CD14-positive monocyte (primary cell): Measurements from ENCODE around the gene CEP20. TPM values are rescaled to one million over a fixed set of nuclear protein-coding genes. Genes with fewer than 3 reads are reported as not detected.

ENCODE experiments used
- DNase-seq, 3 donors: peaks; one replicate each; pipeline ENCODE4 v3.0.0-alpha.2; 2011 to 2022
- H2AFZ ChIP-seq: 2 replicates; pipeline ENCODE4 v1.6.0; 2012; ENCODE audit warnings: mild to moderate bottlenecking, low read depth, low read length, inconsistent platforms; ENCODE audit not compliant: insufficient read depth, poor library complexity, severe bottlenecking
- H3K27ac ChIP-seq, 2 donors: 1 replicate in 1 of 2; 2 replicates in 1 of 2; pipeline ENCODE4 v1.5.1; 2012 to 2013; ENCODE audit warnings: low read length in 2 of 2, control low read depth in 1 of 2, inconsistent platforms in 1 of 2, low read depth in 1 of 2, mild to moderate bottlenecking in 1 of 2
- H3K27me3 ChIP-seq, 2 donors: one replicate each; pipeline versions ENCODE4 v1.6.0 to v1.6.1; 2011 to 2013; ENCODE audit warnings: low read length in 2 of 2; ENCODE audit not compliant: control insufficient read depth in 2 of 2, insufficient read depth in 2 of 2
- H3K36me3 ChIP-seq, 2 donors: replicated peaks in 1 of 2; 1 replicate in 1 of 2; 2 replicates in 1 of 2; pipeline versions ENCODE4 v1.5.1 to v1.6.1; 2012 to 2013; ENCODE audit warnings: low read length in 2 of 2, control low read depth in 1 of 2, inconsistent platforms in 1 of 2, mild to moderate bottlenecking in 1 of 2; ENCODE audit not compliant: insufficient read depth in 2 of 2, control insufficient read depth in 1 of 2
- H3K4me1 ChIP-seq, 2 donors: 1 replicate in 1 of 2; 2 replicates in 1 of 2; pipeline versions ENCODE4 v1.5.1 to v1.6.1; 2012 to 2013; ENCODE audit warnings: low read length in 2 of 2, control low read depth in 1 of 2, inconsistent platforms in 1 of 2, mild to moderate bottlenecking in 1 of 2, moderate library complexity in 1 of 2; ENCODE audit not compliant: insufficient read depth in 2 of 2, control insufficient read depth in 1 of 2
- H3K4me2 ChIP-seq: replicated peaks from 2 replicates; pipeline ENCODE3; 2012; ENCODE audit warnings: low read length, moderate library complexity, mild to moderate bottlenecking; ENCODE audit not compliant: poor library complexity, severe bottlenecking; ENCODE audit errors: extremely low read depth
- H3K4me3 ChIP-seq, 3 experiments: fragments of 200-600 bp in 1 of 3; sonication (generic) in 1 of 3; replicated peaks in 1 of 3; 1 replicate in 2 of 3; 2 replicates in 1 of 3; pipeline ENCODE4 v1.5.1; 2011 to 2013; ENCODE audit warnings: low read length in 3 of 3, mild to moderate bottlenecking in 3 of 3, control low read depth in 2 of 3, low read depth in 2 of 3, inconsistent platforms in 1 of 3, moderate library complexity in 1 of 3
- H3K79me2 ChIP-seq: 2 replicates; pipeline ENCODE4 v1.6.0; 2012; ENCODE audit warnings: mild to moderate bottlenecking, control low read depth, inconsistent platforms, low read length, moderate library complexity; ENCODE audit not compliant: insufficient read depth
- H3K9ac ChIP-seq: 2 replicates; pipeline ENCODE4 v1.6.0; 2017; ENCODE audit warnings: low read length, mild to moderate bottlenecking; ENCODE audit not compliant: insufficient read depth, poor library complexity, severe bottlenecking
- H3K9me3 ChIP-seq, 2 donors: replicated peaks in 1 of 2; 1 replicate in 1 of 2; 2 replicates in 1 of 2; pipeline versions ENCODE4 v1.5.1 to v1.6.1; 2012 to 2013; ENCODE audit warnings: low read length in 2 of 2, control low read depth in 1 of 2; ENCODE audit not compliant: control insufficient read depth in 1 of 2, insufficient read depth in 1 of 2
- H4K20me1 ChIP-seq: 2 replicates; pipeline ENCODE4 v1.6.0; 2012; ENCODE audit warnings: mild to moderate bottlenecking, low read length, control low read depth, moderate library complexity; ENCODE audit not compliant: insufficient read depth
- H3K27ac Mint-ChIP-seq, 7 donors: one replicate each; pipeline ENCODE4 v1.8.0; 2020; ENCODE audit warnings: mild to moderate bottlenecking in 7 of 7, mixed read lengths in 7 of 7, moderate library complexity in 6 of 7, inconsistent platforms in 2 of 7
- H3K27me3 Mint-ChIP-seq, 3 donors: one replicate each; pipeline ENCODE4 v1.8.0; 2021 to 2022; ENCODE audit warnings: low read depth in 3 of 3, mild to moderate bottlenecking in 3 of 3, mixed read lengths in 3 of 3, moderate library complexity in 3 of 3, inconsistent platforms in 1 of 3
- H3K36me3 Mint-ChIP-seq, 2 donors: one replicate each; pipeline ENCODE4 v1.8.0; 2020; ENCODE audit warnings: mixed read lengths in 2 of 2, inconsistent platforms in 1 of 2, mild to moderate bottlenecking in 1 of 2
- H3K4me1 Mint-ChIP-seq: one replicate; pipeline ENCODE4 v1.8.0; 2020; ENCODE audit warnings: mild to moderate bottlenecking, mixed read lengths
- H3K4me3 Mint-ChIP-seq, 2 donors: one replicate each; pipeline ENCODE4 v1.8.0; 2020; ENCODE audit warnings: mild to moderate bottlenecking in 2 of 2, mixed read lengths in 2 of 2, moderate library complexity in 1 of 2
- H3K9me3 Mint-ChIP-seq, 7 donors: one replicate each; pipeline ENCODE4 v1.8.0; 2020 to 2022; ENCODE audit warnings: mixed read lengths in 7 of 7, mild to moderate bottlenecking in 6 of 7, moderate library complexity in 6 of 7, inconsistent platforms in 2 of 7
- WGBS: methylation state at CpG from one replicate; pipeline ENCODE4 v1.1.5; 2013; ENCODE audit warnings: missing lambda C conversion rate; ENCODE audit not compliant: insufficient coverage; 5-methylcytosine and 5-hydroxymethylcytosine counted together
- intact Hi-C, 2 donors: fragments of 100-400 bp; cut with micrococcal nuclease; formaldehyde crosslinking; loops; one replicate each; pipeline versions ENCODE4 v1.15.0 to v1.15.1; 2023
- polyA plus RNA-seq, 3 donors: library from polyadenylated mRNA; depleted of rRNA in 1 of 3; unstranded in 2 of 3; stranded (reverse) in 1 of 3; fragments of 300-500 nt in 2 of 3; fragments of >200 nt in 1 of 3; fragmentation: Illumina TruSeq in 2 of 3; gene quantifications; 1 replicate in 2 of 3; 2 replicates in 1 of 3; pipeline ENCODE4 v1.2.3, GENCODE V29; 2012 to 2021
- TF ChIP-seq, protein P1 (sequence below): fragments of 200-600 bp; IDR thresholded peaks from one replicate; pipeline ENCODE4 v1.8.0; 2022; ENCODE audit warnings: antibody characterized with exemption, mild to moderate bottlenecking

Gene CEP20
- polyA plus RNA-seq, 3 donors, result 11.6 to 27.3 (median 24.7) TPM

- Mint-ChIP-seq H3K9me3 (no peaks in the 10 kb centered on the region), H3K4me3 (no peak overlapping the region), H3K27me3 (peaks cover 0 to 2% (median 0%) of the 10 kb centered on the region in 3 donors), H3K36me3 (no peaks in the 10 kb centered on the region), H3K4me1 (peaks cover 22% of the 10 kb centered on the region), H3K27ac (no peak overlapping the region)
- TF ChIP-seq, protein P1, sequence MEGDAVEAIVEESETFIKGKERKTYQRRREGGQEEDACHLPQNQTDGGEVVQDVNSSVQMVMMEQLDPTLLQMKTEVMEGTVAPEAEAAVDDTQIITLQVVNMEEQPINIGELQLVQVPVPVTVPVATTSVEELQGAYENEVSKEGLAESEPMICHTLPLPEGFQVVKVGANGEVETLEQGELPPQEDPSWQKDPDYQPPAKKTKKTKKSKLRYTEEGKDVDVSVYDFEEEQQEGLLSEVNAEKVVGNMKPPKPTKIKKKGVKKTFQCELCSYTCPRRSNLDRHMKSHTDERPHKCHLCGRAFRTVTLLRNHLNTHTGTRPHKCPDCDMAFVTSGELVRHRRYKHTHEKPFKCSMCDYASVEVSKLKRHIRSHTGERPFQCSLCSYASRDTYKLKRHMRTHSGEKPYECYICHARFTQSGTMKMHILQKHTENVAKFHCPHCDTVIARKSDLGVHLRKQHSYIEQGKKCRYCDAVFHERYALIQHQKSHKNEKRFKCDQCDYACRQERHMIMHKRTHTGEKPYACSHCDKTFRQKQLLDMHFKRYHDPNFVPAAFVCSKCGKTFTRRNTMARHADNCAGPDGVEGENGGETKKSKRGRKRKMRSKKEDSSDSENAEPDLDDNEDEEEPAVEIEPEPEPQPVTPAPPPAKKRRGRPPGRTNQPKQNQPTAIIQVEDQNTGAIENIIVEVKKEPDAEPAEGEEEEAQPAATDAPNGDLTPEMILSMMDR, result no peak
- DNase-seq, result no peak
- Histone ChIP-seq H3K27ac (no peak overlapping the region), H3K27me3 (no peaks in the 10 kb centered on the region), H3K4me3 (no peak overlapping the region), H3K4me2 (no peak overlapping the region), H3K9ac (no peak overlapping the region), H2AFZ (no peak overlapping the region), H3K79me2 (no peaks in the 10 kb centered on the region), H3K9me3 (no peaks in the 10 kb centered on the region), H3K36me3 (no peaks in the 10 kb centered on the region), H4K20me1 (no peaks in the 10 kb centered on the region), H3K4me1 (peaks cover 12 to 14% of the 10 kb centered on the region in 2 donors)
- 100% methylated on average over 5 of the region's 6 CpGs for WGBS
- intact Hi-C loops, result no loop called here
Measured at GRCh38 chr16:15898654-15899053, 10.3 kb upstream of the CEP20 start.

DNA sequence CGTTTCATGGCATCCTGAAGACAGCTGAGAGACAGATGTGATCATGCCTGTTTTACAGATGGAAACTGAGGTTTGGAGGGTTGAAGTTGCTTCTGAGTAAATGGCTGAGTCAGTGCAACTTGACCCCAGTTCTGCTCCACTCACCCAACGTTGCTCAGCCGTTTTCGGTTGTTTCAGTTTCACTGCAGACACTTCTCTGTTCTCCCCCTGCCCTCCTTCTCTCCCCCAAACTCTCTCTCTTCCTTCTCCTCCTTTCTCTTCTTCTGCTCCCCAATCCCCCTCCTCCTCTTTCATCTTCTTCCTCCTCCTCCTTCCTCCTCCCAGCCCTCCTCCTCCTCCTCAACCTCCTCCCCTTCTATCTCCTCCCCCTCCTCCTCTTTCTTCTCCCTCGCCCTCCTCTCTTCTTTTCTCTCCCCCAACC lies 9.4 kb upstream of the CEP20 start:
- no peaks in the 10 kb centered on the region for H3K9me3 Mint-ChIP-seq
- no peaks in the 10 kb centered on the region for H3K9me3 ChIP-seq
- 10% methylated on average over 4 of the region's 5 CpGs for WGBS
- H2AFZ ChIP-seq, result peak overlapping the region; percentile 64
- no peaks in the 10 kb centered on the region for H3K36me3 Mint-ChIP-seq
- no peaks in the 10 kb centered on the region for H3K79me2 ChIP-seq
- TF ChIP-seq, protein P1, result no peak
- H3K4me2 ChIP-seq, result peak overlapping the region; percentile 55
- intact Hi-C loops, result no loop called here
- H3K27me3 ChIP-seq, result no peaks in the 10 kb centered on the region
- H3K27me3 Mint-ChIP-seq, result peaks cover 0 to 2% (median 0%) of the 10 kb centered on the region in 3 donors
- no peaks in the 10 kb centered on the region for H3K36me3 ChIP-seq
- no peaks in the 10 kb centered on the region for H4K20me1 ChIP-seq
- H3K9ac ChIP-seq, result no peak overlapping the region
- peaks cover 22% of the 10 kb centered on the region for H3K4me1 Mint-ChIP-seq
- H3K4me3 Mint-ChIP-seq, result peak overlapping the region; percentile 64 to 70
- peaks cover 12 to 14% of the 10 kb centered on the region in 2 donors for H3K4me1 ChIP-seq
- DNase-seq, result peak; percentile 23 to 47 (median 44)
- peak overlapping the region in 5 of 7 donors; percentile 56 to 90 (median 73) for H3K27ac Mint-ChIP-seq
- peak overlapping the region in 1 of 2 donors; percentile 34 for H3K27ac ChIP-seq
- H3K4me3 ChIP-seq, result peak overlapping the region in 1 of 3 experiments; percentile 32
